GM21447 (cell line): ENCODE data around the gene TUBA1B.

Source experiments
- ATAC-seq: cut with Tn5 transposase; IDR thresholded peaks from one replicate; pipeline ENCODE4 v1.9.1; 2021; ENCODE audit not compliant: unreplicated experiment

Gene TUBA1B

GRCh38 chr12:49091056-49091835 is 39.9 kb downstream of the TUBA1B start:
- ATAC-seq = no peak

GRCh38 chr12:49089821-49090773 is 41.1 kb downstream of the TUBA1B start:
- no peak for ATAC-seq

GRCh38 chr12:49088932-49089330 is 42.3 kb downstream of the TUBA1B start:
- ATAC-seq = no peak

GRCh38 chr12:49088150-49088931 is 42.9 kb downstream of the TUBA1B start:
- ATAC-seq = peak; percentile 86

GRCh38 chr12:49086116-49086515 is 45.1 kb downstream of the TUBA1B start:
- no peak for ATAC-seq

- no peak for ATAC-seq
Measured at GRCh38 chr12:49084438-49084837, 46.8 kb downstream of the TUBA1B start.

GRCh38 chr12:49079793-49080192 is 51.4 kb downstream of the TUBA1B start:
- no peak for ATAC-seq
